SK-N-MC (cell line): ENCODE results near the gene EPN3.

Experiments used
- DNase-seq: peaks from one replicate; pipeline ENCODE4 v3.0.0-alpha.2; 2011; ENCODE audit warnings: low read depth, low spot score
- H3K27ac ChIP-seq: fragments of 200-600 bp; sonication (generic); 2 replicates; pipeline ENCODE4 v1.5.1; 2016; ENCODE audit warnings: mixed run types
- H3K36me3 ChIP-seq: fragments of 200-600 bp; sonication (generic); 2 replicates; pipeline ENCODE4 v1.6.1; 2017; ENCODE audit warnings: antibody characterized with exemption, low read length, mixed read lengths; ENCODE audit not compliant: insufficient read depth
- H3K4me3 ChIP-seq: fragments of 200-600 bp; sonication (generic); 2 replicates; pipeline ENCODE4 v1.5.1; 2016
- H3K9ac ChIP-seq: fragments of 200-600 bp; sonication (generic); 2 replicates; pipeline ENCODE4 v1.8.0; 2017; ENCODE audit warnings: mixed run types, mixed read lengths; ENCODE audit not compliant: insufficient read length
- H3K9me3 ChIP-seq: fragments of 200-600 bp; sonication (generic); 2 replicates; pipeline ENCODE4 v1.6.1; 2017; ENCODE audit warnings: low read depth, mild to moderate bottlenecking, antibody characterized with exemption, low read length, moderate library complexity, mixed read lengths
- EZH2 ChIP-seq: fragments of 200-600 bp; sonication (generic); IDR thresholded peaks from one replicate; pipeline ENCODE4 v1.6.1; 2017; ENCODE audit warnings: antibody characterized with exemption
- FOXP2 ChIP-seq: optimal IDR thresholded peaks from 2 replicates; pipeline ENCODE3; 2011; ENCODE audit warnings: mild to moderate bottlenecking, moderate library complexity; ENCODE audit not compliant: insufficient read depth; ENCODE audit errors: extremely low read length, control extremely low read depth
- POLR2AphosphoS5 ChIP-seq: IDR thresholded peaks from 2 replicates; pipeline ENCODE4 v1.6.1; 2012; ENCODE audit warnings: mild to moderate bottlenecking, low read depth, low read length, borderline replicate concordance

Gene EPN3

GRCh38 chr17:50495918-50496317 is 36.6 kb upstream of the EPN3 start:
- Histone ChIP-seq H3K4me3 (no peak overlapping the region), H3K36me3 (no peaks in the 10 kb centered on the region), H3K9me3 (no peaks in the 10 kb centered on the region), H3K27ac (no peak overlapping the region), H3K9ac (no peak overlapping the region)
- DNase-seq, result no peak
- TF ChIP-seq FOXP2 (no peak), EZH2 (no peak), POLR2AphosphoS5 (no peak)

- Histone ChIP-seq H3K4me3 (no peak overlapping the region), H3K9ac (no peak overlapping the region), H3K27ac (no peak overlapping the region), H3K9me3 (no peaks in the 10 kb centered on the region), H3K36me3 (no peaks in the 10 kb centered on the region)
- DNase-seq, result no peak
- TF ChIP-seq POLR2AphosphoS5 (no peak), FOXP2 (no peak), EZH2 (no peak)
Measured at GRCh38 chr17:50498021-50498874, 34.3 kb upstream of the EPN3 start.

- no peak overlapping the region for H3K9ac ChIP-seq
- no peak for DNase-seq
- no peaks in the 10 kb centered on the region for H3K9me3 ChIP-seq
- H3K36me3 ChIP-seq, result no peaks in the 10 kb centered on the region
- TF ChIP-seq POLR2AphosphoS5 (no peak), FOXP2 (no peak), EZH2 (no peak)
- no peak overlapping the region for H3K27ac ChIP-seq
- no peak overlapping the region for H3K4me3 ChIP-seq
Measured at GRCh38 chr17:50499270-50499669, 33.3 kb upstream of the EPN3 start.

GRCh38 chr17:50499721-50500120 is 32.8 kb upstream of the EPN3 start:
- H3K9ac ChIP-seq, result no peak overlapping the region
- no peak for TF ChIP-seq POLR2AphosphoS5
- TF ChIP-seq EZH2, result no peak
- TF ChIP-seq FOXP2, result no peak

GRCh38 chr17:50501054-50501453 is 31.5 kb upstream of the EPN3 start:
- no peaks in the 10 kb centered on the region for H3K36me3 ChIP-seq
- no peak overlapping the region for H3K4me3 ChIP-seq
- no peak for DNase-seq
- no peak overlapping the region for H3K27ac ChIP-seq
- TF ChIP-seq POLR2AphosphoS5 (no peak), FOXP2 (no peak), EZH2 (no peak)
- no peaks in the 10 kb centered on the region for H3K9me3 ChIP-seq
- H3K9ac ChIP-seq, result no peak overlapping the region

More at GRCh38 chr17:50499721-50500120, 32.8 kb upstream of the EPN3 start:
- H3K4me3 ChIP-seq, result no peak overlapping the region
- no peak for DNase-seq
- H3K27ac ChIP-seq, result no peak overlapping the region
- no peaks in the 10 kb centered on the region for H3K9me3 ChIP-seq
- no peaks in the 10 kb centered on the region for H3K36me3 ChIP-seq

- Histone ChIP-seq H3K4me3 (no peak overlapping the region), H3K27ac (no peak overlapping the region), H3K9me3 (no peaks in the 10 kb centered on the region), H3K36me3 (no peaks in the 10 kb centered on the region), H3K9ac (no peak overlapping the region)
- TF ChIP-seq EZH2 (no peak), POLR2AphosphoS5 (no peak), FOXP2 (no peak)
- no peak for DNase-seq
Measured at GRCh38 chr17:50502301-50502990, 30.1 kb upstream of the EPN3 start.

- TF ChIP-seq POLR2AphosphoS5 (no peak), EZH2 (no peak), FOXP2 (no peak)
- Histone ChIP-seq H3K4me3 (no peak overlapping the region), H3K9me3 (no peaks in the 10 kb centered on the region), H3K27ac (no peak overlapping the region), H3K9ac (no peak overlapping the region), H3K36me3 (no peaks in the 10 kb centered on the region)
- no peak for DNase-seq
Measured at GRCh38 chr17:50505591-50506130, 26.9 kb upstream of the EPN3 start.

- no peak for DNase-seq
- no peak overlapping the region for H3K4me3 ChIP-seq
- no peak overlapping the region for H3K9ac ChIP-seq
- no peaks in the 10 kb centered on the region for H3K9me3 ChIP-seq
- no peak overlapping the region for H3K27ac ChIP-seq
- no peaks in the 10 kb centered on the region for H3K36me3 ChIP-seq
- TF ChIP-seq POLR2AphosphoS5 (no peak), EZH2 (no peak), FOXP2 (no peak)
Measured at GRCh38 chr17:50506298-50506697, 26.2 kb upstream of the EPN3 start.
